ENCODE data around the gene TATDN2. TPM values are rescaled to one million over a fixed set of nuclear protein-coding genes. Genes with fewer than 3 reads are reported as not detected.
A peak's percentile ranks its signal among the peaks of the same experiment; 100 is the strongest.

The TATDN2 gene
- total and polyA plus RNA-seq, 9 of the 15 experiments (the other 6 are each of a cell fraction or from before 2014, with no cell fraction given), result 5.2 to 44.7 (median 25.8) TPM

DNA sequence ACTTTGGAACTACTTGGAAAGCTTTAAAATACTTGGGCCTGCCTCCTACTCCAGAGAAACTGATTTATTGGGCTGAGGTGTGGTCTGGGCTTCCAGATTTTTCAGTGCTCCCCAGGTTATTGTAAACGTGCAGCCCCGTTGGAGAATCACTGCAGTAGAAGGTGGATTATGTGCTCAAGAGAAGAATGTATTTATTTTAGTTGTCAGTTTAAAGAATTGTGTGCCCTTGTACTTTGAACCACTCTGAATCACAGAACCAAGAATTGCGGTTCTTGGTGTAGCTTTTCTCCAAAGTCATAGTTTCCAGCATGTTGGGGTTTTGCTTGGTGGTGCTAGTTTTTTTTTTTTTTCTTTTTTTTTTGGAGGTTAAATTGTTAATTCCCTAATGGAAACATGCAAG is 1.6 kb downstream of the TATDN2 start:
- ChIA-PET CTCF (ENCODE audit: low intra/inter-chr PET ratio) (no interaction called here), POLR2A (interaction anchor here (0.8 to 1.9 kb wide), 4 partner anchors 10 to 98 kb away, joined by 3 to 10 read pairs (median 6); no protein-coding TSS in a partner anchor)
- Histone ChIP-seq H3K79me2 (ENCODE audit: control insufficient read depth, insufficient read depth, low read length) (peaks cover 58% of the 10 kb centered on the region), H4K20me1 (replicated peaks; ENCODE audit: control insufficient read depth, insufficient read depth, low read length) (peaks cover 7% of the 10 kb centered on the region; the same call in 1 of the 2 replicates), H3K36me3 (ENCODE audit: control insufficient read depth, insufficient read depth, low read length) (peaks cover 40% of the 10 kb centered on the region), H2AFZ (ENCODE audit: low read depth, low read length) (no peak overlapping the region), H3K27me3 (ENCODE audit: control insufficient read depth in 2 of 2, insufficient read depth in 2 of 2, low read length in 2 of 2) (no peaks in the 10 kb centered on the region), H3K4me1 (replicated peaks in 1 of 2; ENCODE audit: control insufficient read depth in 2 of 2, insufficient read depth in 2 of 2, low read length in 2 of 2) (peaks cover 10 to 21% of the 10 kb centered on the region in 2 experiments; a peak in 4 of 5 replicates), H3K9me3 (replicated peaks; ENCODE audit: control insufficient read depth, insufficient read depth, low read depth, low read length) (peaks cover 13% of the 10 kb centered on the region), H3K9me1 (ENCODE audit: control insufficient read depth, insufficient read depth, low read length) (no peaks in the 10 kb centered on the region), H3K9ac (ENCODE audit: insufficient read depth in 1 of 2, low read depth in 2 of 2, low read length in 2 of 2) (peak overlapping the region; percentile 93 to 98), H3K4me2 (ENCODE audit: insufficient read depth, low read length) (peak overlapping the region; percentile 98), H3K4me3 (peak overlapping the region; percentile 81), H3K27ac (ENCODE audit: extremely low read depth, low read depth, low read length) (no peak overlapping the region)
- BruUV-seq (replicated peaks), result no TSS peak
- ATAC-seq (no peak), FAIRE-seq (no peak), DNase-seq (ENCODE audit: extremely low read depth in 1 of 4, low spot score in 3 of 4) (no peak)
- intact Hi-C loops (cut with micrococcal nuclease) (loop anchor here (2.0 kb wide), 1 partner anchor 71 kb away; the partner anchor contains the start of gene SEC13), in situ Hi-C loops (cut with MboI) (no loop called here)
- WGBS (ENCODE audit: insufficient coverage, low coverage, missing lambda C conversion rate), result 8% methylated on average over 3 of the region's 3 CpGs
- TF ChIP-seq, protein P1, sequence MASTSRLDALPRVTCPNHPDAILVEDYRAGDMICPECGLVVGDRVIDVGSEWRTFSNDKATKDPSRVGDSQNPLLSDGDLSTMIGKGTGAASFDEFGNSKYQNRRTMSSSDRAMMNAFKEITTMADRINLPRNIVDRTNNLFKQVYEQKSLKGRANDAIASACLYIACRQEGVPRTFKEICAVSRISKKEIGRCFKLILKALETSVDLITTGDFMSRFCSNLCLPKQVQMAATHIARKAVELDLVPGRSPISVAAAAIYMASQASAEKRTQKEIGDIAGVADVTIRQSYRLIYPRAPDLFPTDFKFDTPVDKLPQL (IDR thresholded peaks at IDR 0.05; ENCODE audit: extremely low read depth, insufficient read length), result no peak
- TF ChIP-seq MEIS2 (IDR thresholded peaks at IDR 0.05; ENCODE audit: partially characterized antibody) (peak; percentile 2), TBL1XR1 (IDR thresholded peaks at IDR 0.05; ENCODE audit: low read length in 2 of 2) (no peak), ZNF589 (CRISPR knock-in tag; IDR thresholded peaks at IDR 0.05; ENCODE audit: low read depth) (no peak), MTF1 (CRISPR knock-in tag; IDR thresholded peaks at IDR 0.05; ENCODE audit: borderline replicate concordance) (no peak), ZBTB40 (IDR thresholded peaks at IDR 0.05) (peak; percentile 29; the same call in 1 of the 2 replicates), ZBTB40 (CRISPR knock-in tag; IDR thresholded peaks at IDR 0.05) (no peak), ATF3 (IDR thresholded peaks at IDR 0.05) (no peak), ATF3 (CRISPR knock-in tag; conservative IDR thresholded peaks at IDR 0.05) (peak; percentile 43; the same call in 1 of the 2 replicates), ILK (tag; IDR thresholded peaks at IDR 0.05; ENCODE audit: borderline replicate concordance, low read depth) (no peak), RBM25 (IDR thresholded peaks at IDR 0.05; ENCODE audit: low read depth, low read length, severe bottlenecking) (no peak)

Data from K562 (cell line).